AG20443 (cell line): Measurements from ENCODE around the gene PVALEF.
"Not testable (repeated sequence)": the region's sequence is repeated elsewhere in the genome, so short reads cannot be mapped to it uniquely, and the experiment has no call there.

Experiments
- DNase-seq: peaks from one replicate; pipeline ENCODE4 v3.0.0; 2012; ENCODE audit warnings: low spot score, mixed read lengths

Gene PVALEF

GRCh38 chr17:81143717-81144422, 21.4 kb upstream of the PVALEF start:
- no peak for DNase-seq

GRCh38 chr17:81144423-81144781, 20.9 kb upstream of the PVALEF start:
- DNase-seq, result no peak

GRCh38 chr17:81146208-81146607, 19.1 kb upstream of the PVALEF start:
- DNase-seq, result not testable (repeated sequence)

GRCh38 chr17:81147701-81148100, 17.6 kb upstream of the PVALEF start:
- no peak for DNase-seq

GRCh38 chr17:81148571-81148970, 16.7 kb upstream of the PVALEF start:
- no peak for DNase-seq

GRCh38 chr17:81148986-81149533, 16.2 kb upstream of the PVALEF start:
- DNase-seq, result no peak

GRCh38 chr17:81150377-81151077, 14.8 kb upstream of the PVALEF start:
- no peak for DNase-seq

- DNase-seq, result no peak
These were observed 14.0 kb upstream of the PVALEF start for GRCh38 chr17:81151278-81151677.

GRCh38 chr17:81152288-81152828, 12.9 kb upstream of the PVALEF start:
- no peak for DNase-seq

- no peak for DNase-seq
These were observed 11.9 kb upstream of the PVALEF start for GRCh38 chr17:81153340-81153803.

- not testable (repeated sequence) for DNase-seq
These were observed 11.3 kb upstream of the PVALEF start for GRCh38 chr17:81154016-81154415.

- no peak for DNase-seq
These were observed 10.3 kb upstream of the PVALEF start for GRCh38 chr17:81154961-81155360.

- DNase-seq, result no peak
These were observed 8.2 kb upstream of the PVALEF start for GRCh38 chr17:81156866-81157805.

GRCh38 chr17:81157848-81158687, 7.2 kb upstream of the PVALEF start:
- DNase-seq, result no peak

GRCh38 chr17:81158688-81159590, 6.4 kb upstream of the PVALEF start:
- DNase-seq, result no peak

- DNase-seq, result no peak
These were observed 5.6 kb upstream of the PVALEF start for GRCh38 chr17:81159611-81160265.

- DNase-seq, result no peak
These were observed 5.0 kb upstream of the PVALEF start for GRCh38 chr17:81160306-81160705.

- no peak for DNase-seq
These were observed 4.4 kb upstream of the PVALEF start for GRCh38 chr17:81160747-81161453.

GRCh38 chr17:81161536-81161935, 3.8 kb upstream of the PVALEF start:
- no peak for DNase-seq
